SK-N-SH treated with all-trans-retinoic acid at 6 μM for 48 hours (cell line): ENCODE measurements around the gene UPK3A.

Experiments used
- ATAC-seq: fragments of 200-7000 bp; cut with Tn5 transposase; 3 replicates; pipeline ENCODE4 v1.9.1; 2020; ENCODE audit warnings: mild to moderate bottlenecking, moderate library complexity
- BACH2 ChIP-seq: fragments of 250-450 bp; sonication (Bioruptor Pico); IDR thresholded peaks from 2 replicates; pipeline ENCODE4 v1.9.0; 2021; ENCODE audit warnings: mild to moderate bottlenecking, borderline replicate concordance
- CSDC2 ChIP-seq: fragments of 250-450 bp; sonication (Bioruptor Pico); IDR thresholded peaks from 2 replicates; pipeline ENCODE4 v1.5.0; 2020; ENCODE audit warnings: mild to moderate bottlenecking, moderate library complexity
- ESRRG ChIP-seq: fragments of 250-450 bp; sonication (Bioruptor Pico); IDR thresholded peaks from 2 replicates; pipeline ENCODE4 v1.6.1; 2021; ENCODE audit warnings: mild to moderate bottlenecking
- GLIS3 ChIP-seq: fragments of 250-450 bp; sonication (Bioruptor Pico); IDR thresholded peaks from 2 replicates; pipeline ENCODE4 v1.5.0; 2020; ENCODE audit warnings: mild to moderate bottlenecking, moderate library complexity
- ISL1 ChIP-seq: fragments of 250-450 bp; sonication (Bioruptor Pico); IDR thresholded peaks from 2 replicates; pipeline ENCODE4 v2.1.2; 2022; ENCODE audit warnings: mild to moderate bottlenecking, moderate library complexity
- OSR1 ChIP-seq: fragments of 250-450 bp; sonication (Bioruptor Pico); IDR thresholded peaks from 2 replicates; pipeline ENCODE4 v1.8.0; 2022; ENCODE audit warnings: moderate library complexity, mild to moderate bottlenecking, inconsistent platforms
- RARB ChIP-seq: fragments of 250-450 bp; sonication (Bioruptor Pico); IDR thresholded peaks from 2 replicates; pipeline ENCODE4 v1.8.0; 2021; ENCODE audit warnings: mild to moderate bottlenecking, moderate library complexity
- SNAI2 ChIP-seq: fragments of 250-450 bp; sonication (Bioruptor Pico); IDR thresholded peaks from 2 replicates; pipeline ENCODE4 v1.5.0; 2020; ENCODE audit warnings: mild to moderate bottlenecking, moderate library complexity
- TCF4 ChIP-seq: fragments of 250-450 bp; sonication (Bioruptor Pico); IDR thresholded peaks from 2 replicates; pipeline ENCODE4 v1.8.0; 2021; ENCODE audit warnings: mild to moderate bottlenecking, moderate library complexity, borderline replicate concordance
- TOX ChIP-seq: fragments of 250-450 bp; sonication (Bioruptor Pico); IDR thresholded peaks from 2 replicates; pipeline ENCODE4 v1.8.0; 2021; ENCODE audit warnings: mild to moderate bottlenecking, moderate library complexity, borderline replicate concordance
- ZC3H10 ChIP-seq: fragments of 250-450 bp; sonication (Bioruptor Pico); IDR thresholded peaks from 2 replicates; pipeline ENCODE4 v1.5.1; 2021; ENCODE audit warnings: mild to moderate bottlenecking, moderate library complexity
- ZFP30 ChIP-seq: fragments of 450-650 bp; formaldehyde crosslinking; IDR thresholded peaks from 2 replicates; pipeline ENCODE4 v1.5.0; 2022; ENCODE audit warnings: mild to moderate bottlenecking, moderate library complexity
- ZNF565 ChIP-seq: fragments of 450-650 bp; formaldehyde crosslinking; conservative IDR thresholded peaks from 2 replicates; pipeline ENCODE4 v1.5.0; 2020; ENCODE audit warnings: low read depth, mild to moderate bottlenecking, moderate library complexity
- ZNF70 ChIP-seq: fragments of 450-650 bp; formaldehyde crosslinking; IDR thresholded peaks from 2 replicates; pipeline ENCODE4 v1.5.0; 2020; ENCODE audit warnings: mild to moderate bottlenecking, moderate library complexity
- ZNF8 ChIP-seq: fragments of 450-650 bp; formaldehyde crosslinking; IDR thresholded peaks from 2 replicates; pipeline ENCODE4 v1.5.0; 2020; ENCODE audit warnings: mild to moderate bottlenecking, moderate library complexity
- TF ChIP-seq, protein P1 (sequence below): fragments of 250-450 bp; sonication (Bioruptor Pico); IDR thresholded peaks from 2 replicates; pipeline ENCODE4 v1.5.1; 2021; ENCODE audit warnings: mild to moderate bottlenecking, moderate library complexity
- TF ChIP-seq, protein P2 (sequence below): fragments of 250-450 bp; sonication (Bioruptor Pico); IDR thresholded peaks from 2 replicates; pipeline ENCODE4 v1.8.0; 2020; ENCODE audit warnings: mild to moderate bottlenecking, moderate library complexity, borderline replicate concordance
- TF ChIP-seq, protein P3 (sequence below): fragments of 250-450 bp; sonication (Bioruptor Pico); IDR thresholded peaks from 2 replicates; pipeline ENCODE4 v1.8.0; 2021; ENCODE audit warnings: low read depth, mild to moderate bottlenecking, moderate library complexity, borderline replicate concordance
- TF ChIP-seq, protein P4 (sequence below): fragments of 250-450 bp; sonication (Bioruptor Pico); IDR thresholded peaks from 2 replicates; pipeline ENCODE4 v1.5.1; 2020; ENCODE audit warnings: low read depth, mild to moderate bottlenecking, moderate library complexity
- TF ChIP-seq, protein P5 (sequence below): fragments of 250-450 bp; sonication (Bioruptor Pico); IDR thresholded peaks from 2 replicates; pipeline ENCODE4 v1.5.0; 2020; ENCODE audit warnings: mild to moderate bottlenecking, moderate library complexity

The UPK3A gene

DNA sequence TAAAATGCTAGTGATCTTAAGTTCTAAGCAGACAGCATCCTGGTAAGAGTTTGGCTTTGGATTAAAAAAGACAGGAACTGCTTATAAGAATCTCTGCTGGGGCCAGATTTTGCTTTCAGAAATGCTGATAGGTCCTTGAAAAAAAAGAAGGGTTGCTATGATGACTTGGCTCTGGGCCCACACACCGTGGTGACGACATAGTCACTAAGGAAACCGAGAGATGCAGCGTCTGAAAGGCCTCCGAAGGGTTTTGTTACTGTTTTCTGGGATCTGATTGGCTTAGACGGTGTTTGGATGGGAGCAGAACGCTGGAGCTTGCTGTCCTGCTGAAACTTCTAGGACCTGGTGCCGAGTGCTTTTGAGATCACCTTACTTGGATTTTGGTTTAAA lies 33.4 kb downstream of the UPK3A start:
- peak; percentile 93 for ATAC-seq
- TF ChIP-seq ZC3H10 (CRISPR knock-in tag), result no peak
- TF ChIP-seq ZNF8 (CRISPR knock-in tag), result no peak

DNA sequence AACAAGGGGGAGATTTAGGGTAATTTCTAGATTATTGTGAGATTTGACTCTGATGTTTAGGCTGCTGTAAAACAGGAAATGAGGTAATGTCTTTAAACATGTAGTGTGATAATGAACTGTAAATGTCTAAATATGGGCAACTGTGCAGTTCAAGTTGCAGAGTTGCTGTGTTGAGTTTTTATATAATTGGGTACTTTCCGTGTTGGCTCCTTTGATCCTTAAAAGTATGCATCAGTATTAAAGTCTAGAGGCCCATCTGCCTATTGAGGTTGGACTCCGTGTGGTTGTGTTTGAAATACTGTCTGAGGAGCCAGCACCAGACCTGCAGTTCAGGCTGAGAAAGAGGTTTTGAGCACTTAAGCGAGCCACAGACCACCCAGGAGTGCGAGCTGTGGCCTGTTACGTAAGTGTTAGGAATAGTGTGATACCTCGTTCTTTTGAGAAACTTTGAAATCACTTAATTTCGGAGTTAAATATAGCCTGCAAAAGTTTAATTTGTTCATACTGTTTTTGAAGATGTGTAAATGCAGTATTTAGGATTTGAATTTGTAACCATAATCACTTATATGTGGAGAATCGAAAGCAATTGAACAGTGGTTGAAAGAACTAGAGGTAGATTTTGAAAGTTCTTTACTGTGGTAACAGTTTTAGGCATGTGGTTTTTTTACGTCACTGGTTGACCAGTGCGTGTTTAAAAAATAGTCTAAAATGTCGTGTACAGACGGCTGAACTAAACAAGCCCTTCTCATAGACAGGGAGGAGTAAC lies 34.0 kb downstream of the UPK3A start:
- no peak for TF ChIP-seq TCF4 (CRISPR knock-in tag)
- no peak for TF ChIP-seq ZC3H10 (CRISPR knock-in tag)
- TF ChIP-seq, protein P1, sequence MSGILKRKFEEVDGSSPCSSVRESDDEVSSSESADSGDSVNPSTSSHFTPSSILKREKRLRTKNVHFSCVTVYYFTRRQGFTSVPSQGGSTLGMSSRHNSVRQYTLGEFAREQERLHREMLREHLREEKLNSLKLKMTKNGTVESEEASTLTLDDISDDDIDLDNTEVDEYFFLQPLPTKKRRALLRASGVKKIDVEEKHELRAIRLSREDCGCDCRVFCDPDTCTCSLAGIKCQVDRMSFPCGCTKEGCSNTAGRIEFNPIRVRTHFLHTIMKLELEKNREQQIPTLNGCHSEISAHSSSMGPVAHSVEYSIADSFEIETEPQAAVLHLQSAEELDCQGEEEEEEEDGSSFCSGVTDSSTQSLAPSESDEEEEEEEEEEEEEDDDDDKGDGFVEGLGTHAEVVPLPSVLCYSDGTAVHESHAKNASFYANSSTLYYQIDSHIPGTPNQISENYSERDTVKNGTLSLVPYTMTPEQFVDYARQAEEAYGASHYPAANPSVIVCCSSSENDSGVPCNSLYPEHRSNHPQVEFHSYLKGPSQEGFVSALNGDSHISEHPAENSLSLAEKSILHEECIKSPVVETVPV (CRISPR knock-in tag), result no peak
- no peak for TF ChIP-seq ZFP30 (CRISPR knock-in tag)
- no peak for TF ChIP-seq GLIS3 (CRISPR knock-in tag)
- no peak for TF ChIP-seq CSDC2 (CRISPR knock-in tag)
- TF ChIP-seq, protein P2, sequence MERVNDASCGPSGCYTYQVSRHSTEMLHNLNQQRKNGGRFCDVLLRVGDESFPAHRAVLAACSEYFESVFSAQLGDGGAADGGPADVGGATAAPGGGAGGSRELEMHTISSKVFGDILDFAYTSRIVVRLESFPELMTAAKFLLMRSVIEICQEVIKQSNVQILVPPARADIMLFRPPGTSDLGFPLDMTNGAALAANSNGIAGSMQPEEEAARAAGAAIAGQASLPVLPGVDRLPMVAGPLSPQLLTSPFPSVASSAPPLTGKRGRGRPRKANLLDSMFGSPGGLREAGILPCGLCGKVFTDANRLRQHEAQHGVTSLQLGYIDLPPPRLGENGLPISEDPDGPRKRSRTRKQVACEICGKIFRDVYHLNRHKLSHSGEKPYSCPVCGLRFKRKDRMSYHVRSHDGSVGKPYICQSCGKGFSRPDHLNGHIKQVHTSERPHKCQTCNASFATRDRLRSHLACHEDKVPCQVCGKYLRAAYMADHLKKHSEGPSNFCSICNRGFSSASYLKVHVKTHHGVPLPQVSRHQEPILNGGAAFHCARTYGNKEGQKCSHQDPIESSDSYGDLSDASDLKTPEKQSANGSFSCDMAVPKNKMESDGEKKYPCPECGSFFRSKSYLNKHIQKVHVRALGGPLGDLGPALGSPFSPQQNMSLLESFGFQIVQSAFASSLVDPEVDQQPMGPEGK, result no peak
- TF ChIP-seq RARB (CRISPR knock-in tag), result no peak
- TF ChIP-seq SNAI2 (CRISPR knock-in tag), result no peak
- TF ChIP-seq ISL1, result no peak
- no peak for TF ChIP-seq ESRRG (CRISPR knock-in tag)
- no peak for TF ChIP-seq TOX
- no peak for TF ChIP-seq BACH2 (CRISPR knock-in tag)
- TF ChIP-seq, protein P3, sequence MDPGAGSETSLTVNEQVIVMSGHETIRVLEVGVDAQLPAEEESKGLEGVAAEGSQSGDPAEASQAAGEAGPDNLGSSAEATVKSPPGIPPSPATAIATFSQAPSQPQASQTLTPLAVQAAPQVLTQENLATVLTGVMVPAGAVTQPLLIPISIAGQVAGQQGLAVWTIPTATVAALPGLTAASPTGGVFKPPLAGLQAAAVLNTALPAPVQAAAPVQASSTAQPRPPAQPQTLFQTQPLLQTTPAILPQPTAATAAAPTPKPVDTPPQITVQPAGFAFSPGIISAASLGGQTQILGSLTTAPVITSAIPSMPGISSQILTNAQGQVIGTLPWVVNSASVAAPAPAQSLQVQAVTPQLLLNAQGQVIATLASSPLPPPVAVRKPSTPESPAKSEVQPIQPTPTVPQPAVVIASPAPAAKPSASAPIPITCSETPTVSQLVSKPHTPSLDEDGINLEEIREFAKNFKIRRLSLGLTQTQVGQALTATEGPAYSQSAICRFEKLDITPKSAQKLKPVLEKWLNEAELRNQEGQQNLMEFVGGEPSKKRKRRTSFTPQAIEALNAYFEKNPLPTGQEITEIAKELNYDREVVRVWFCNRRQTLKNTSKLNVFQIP (CRISPR knock-in tag), result no peak
- peak; percentile 39 for ATAC-seq

DNA sequence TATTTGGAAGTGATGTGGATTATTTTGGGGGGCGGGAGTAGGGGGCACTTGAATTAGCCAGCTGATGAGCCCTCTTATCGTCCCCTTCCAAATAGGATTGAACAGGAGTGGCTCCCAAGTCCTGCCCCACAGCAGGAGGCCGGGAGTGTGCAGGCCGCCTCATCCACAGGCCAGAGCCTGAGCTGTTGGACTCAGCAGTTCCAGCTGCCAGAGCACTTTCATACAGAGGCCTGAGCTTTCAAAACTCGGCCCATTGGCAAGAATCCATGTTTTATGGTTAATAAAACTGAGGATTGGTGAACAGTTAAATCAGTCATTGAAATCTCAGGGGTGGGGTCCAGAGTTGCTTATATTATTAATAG lies 34.6 kb downstream of the UPK3A start:
- TF ChIP-seq BACH2 (CRISPR knock-in tag), result no peak
- no peak for TF ChIP-seq ZNF8 (CRISPR knock-in tag)
- TF ChIP-seq GLIS3 (CRISPR knock-in tag), result no peak
- TF ChIP-seq ZNF70 (CRISPR knock-in tag), result no peak
- TF ChIP-seq ISL1, result no peak
- no peak for TF ChIP-seq OSR1 (CRISPR knock-in tag)
- no peak for TF ChIP-seq ZNF565 (CRISPR knock-in tag)
- TF ChIP-seq, protein P3 (CRISPR knock-in tag), result no peak
- TF ChIP-seq, protein P4, sequence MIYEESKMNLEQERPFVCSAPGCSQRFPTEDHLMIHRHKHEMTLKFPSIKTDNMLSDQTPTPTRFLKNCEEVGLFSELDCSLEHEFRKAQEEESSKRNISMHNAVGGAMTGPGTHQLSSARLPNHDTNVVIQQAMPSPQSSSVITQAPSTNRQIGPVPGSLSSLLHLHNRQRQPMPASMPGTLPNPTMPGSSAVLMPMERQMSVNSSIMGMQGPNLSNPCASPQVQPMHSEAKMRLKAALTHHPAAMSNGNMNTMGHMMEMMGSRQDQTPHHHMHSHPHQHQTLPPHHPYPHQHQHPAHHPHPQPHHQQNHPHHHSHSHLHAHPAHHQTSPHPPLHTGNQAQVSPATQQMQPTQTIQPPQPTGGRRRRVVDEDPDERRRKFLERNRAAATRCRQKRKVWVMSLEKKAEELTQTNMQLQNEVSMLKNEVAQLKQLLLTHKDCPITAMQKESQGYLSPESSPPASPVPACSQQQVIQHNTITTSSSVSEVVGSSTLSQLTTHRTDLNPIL (CRISPR knock-in tag), result no peak
- no peak for TF ChIP-seq ZFP30 (CRISPR knock-in tag)
- TF ChIP-seq, protein P2, result no peak
- TF ChIP-seq, protein P5, sequence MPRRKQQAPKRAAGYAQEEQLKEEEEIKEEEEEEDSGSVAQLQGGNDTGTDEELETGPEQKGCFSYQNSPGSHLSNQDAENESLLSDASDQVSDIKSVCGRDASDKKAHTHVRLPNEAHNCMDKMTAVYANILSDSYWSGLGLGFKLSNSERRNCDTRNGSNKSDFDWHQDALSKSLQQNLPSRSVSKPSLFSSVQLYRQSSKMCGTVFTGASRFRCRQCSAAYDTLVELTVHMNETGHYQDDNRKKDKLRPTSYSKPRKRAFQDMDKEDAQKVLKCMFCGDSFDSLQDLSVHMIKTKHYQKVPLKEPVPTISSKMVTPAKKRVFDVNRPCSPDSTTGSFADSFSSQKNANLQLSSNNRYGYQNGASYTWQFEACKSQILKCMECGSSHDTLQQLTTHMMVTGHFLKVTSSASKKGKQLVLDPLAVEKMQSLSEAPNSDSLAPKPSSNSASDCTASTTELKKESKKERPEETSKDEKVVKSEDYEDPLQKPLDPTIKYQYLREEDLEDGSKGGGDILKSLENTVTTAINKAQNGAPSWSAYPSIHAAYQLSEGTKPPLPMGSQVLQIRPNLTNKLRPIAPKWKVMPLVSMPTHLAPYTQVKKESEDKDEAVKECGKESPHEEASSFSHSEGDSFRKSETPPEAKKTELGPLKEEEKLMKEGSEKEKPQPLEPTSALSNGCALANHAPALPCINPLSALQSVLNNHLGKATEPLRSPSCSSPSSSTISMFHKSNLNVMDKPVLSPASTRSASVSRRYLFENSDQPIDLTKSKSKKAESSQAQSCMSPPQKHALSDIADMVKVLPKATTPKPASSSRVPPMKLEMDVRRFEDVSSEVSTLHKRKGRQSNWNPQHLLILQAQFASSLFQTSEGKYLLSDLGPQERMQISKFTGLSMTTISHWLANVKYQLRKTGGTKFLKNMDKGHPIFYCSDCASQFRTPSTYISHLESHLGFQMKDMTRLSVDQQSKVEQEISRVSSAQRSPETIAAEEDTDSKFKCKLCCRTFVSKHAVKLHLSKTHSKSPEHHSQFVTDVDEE, result no peak
- TF ChIP-seq TOX, result no peak
- TF ChIP-seq, all 23 proteins: peak for 0
- 0 out of 3 replicates have a peak, but pooled peaks have one; percentile 11 for ATAC-seq
